Prostate gland (tissue), 2 donors: ENCODE results near the gene ERP27.

ENCODE experiments used
- CTCF ChIP-seq, 4 experiments: fragments of 200-600 bp in 2 of 4; fragments of 450-650 bp in 2 of 4; sonication (generic) in 2 of 4; IDR thresholded peaks; 1 replicate in 3 of 4; 2 replicates in 1 of 4; pipeline ENCODE4 v1.5.1; 2016 to 2019; ENCODE audit warnings: antibody characterized with exemption in 4 of 4, mild to moderate bottlenecking in 2 of 4, moderate library complexity in 2 of 4
- POLR2A ChIP-seq: fragments of 450-650 bp; IDR thresholded peaks from one replicate; pipeline ENCODE4 v1.6.1; 2016; ENCODE audit warnings: antibody characterized with exemption, mild to moderate bottlenecking

GRCh38 chr12:14958361-14959125 lies 20.2 kb upstream of the ERP27 start:
- TF ChIP-seq POLR2A (no peak), CTCF (IDR thresholded peaks at IDR 0.05) (no peak)
